IPS DF 4.7 (cell line): ENCODE measurements around the gene KARS1.

Experiments
- DNase-seq: peaks from one replicate; pipeline ENCODE4 v3.0.0-alpha.2; 2013; ENCODE audit warnings: low spot score; ENCODE audit errors: extremely low read depth

KARS1 gene

DNA sequence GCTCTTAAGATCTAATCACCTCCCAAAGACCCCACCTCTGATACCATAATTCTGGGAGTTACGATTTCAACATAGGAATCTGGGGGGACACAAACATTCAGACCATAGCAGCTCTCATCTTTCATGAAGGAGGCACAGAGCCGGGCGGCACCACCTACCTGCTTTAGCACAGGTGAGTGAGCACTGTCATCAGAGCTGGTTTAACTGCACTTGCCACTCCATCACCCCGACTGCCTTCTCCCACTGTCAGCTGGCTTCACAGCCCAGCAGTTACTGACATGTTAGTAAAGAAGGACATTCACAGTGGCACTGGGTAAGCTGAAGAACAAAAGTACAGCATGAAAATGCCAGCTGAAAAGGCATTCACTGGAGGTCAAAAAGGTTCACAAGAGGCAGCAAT is 58.7 kb downstream of the KARS1 start:
- no peak for DNase-seq

DNA sequence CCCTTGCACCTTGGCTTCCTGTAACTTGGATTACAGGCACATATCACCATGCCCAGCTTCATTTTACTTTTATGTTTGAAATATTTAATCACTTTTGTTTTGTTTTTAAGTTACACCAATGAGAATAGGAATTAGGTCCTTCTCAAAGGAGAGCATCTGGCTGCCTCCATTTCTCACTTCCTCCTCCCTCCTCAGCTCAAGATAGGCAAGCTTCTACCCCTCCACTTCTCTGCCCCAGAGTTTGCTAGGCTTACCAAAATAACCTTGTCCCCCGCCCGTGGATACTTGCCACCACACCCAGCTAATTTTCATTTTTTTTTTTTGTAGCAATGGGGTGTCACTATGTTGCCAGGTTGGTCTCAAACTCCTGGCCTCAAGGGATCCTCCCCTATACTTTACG is 63.4 kb downstream of the KARS1 start:
- no peak for DNase-seq

DNA sequence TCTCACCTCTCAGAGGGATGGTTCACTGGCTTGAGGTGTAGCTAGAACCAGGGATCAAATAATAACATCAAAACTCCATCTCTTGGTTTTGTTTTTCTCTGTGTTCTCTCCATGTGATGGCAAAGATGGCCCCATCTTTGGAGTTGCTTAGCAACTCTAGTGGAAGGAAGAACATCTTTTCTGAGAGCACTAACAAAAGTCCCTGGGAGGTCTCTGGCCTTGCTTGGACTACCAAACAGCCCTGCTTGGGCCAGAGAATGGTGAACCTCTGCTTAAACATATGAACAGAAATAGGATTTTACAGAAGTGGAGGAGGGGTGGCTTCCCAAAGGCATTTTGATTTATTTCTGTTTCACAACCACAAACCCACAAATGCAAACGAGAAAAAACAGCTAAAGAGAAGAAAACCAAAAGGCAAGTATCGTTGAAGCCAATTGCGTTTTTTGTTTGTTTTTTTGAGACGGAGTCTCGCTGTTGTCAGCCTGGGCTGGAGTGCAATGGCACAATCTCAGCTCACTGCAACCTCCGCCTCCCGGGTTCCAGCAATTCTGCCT is 68.1 kb downstream of the KARS1 start:
- DNase-seq, result no peak

DNA sequence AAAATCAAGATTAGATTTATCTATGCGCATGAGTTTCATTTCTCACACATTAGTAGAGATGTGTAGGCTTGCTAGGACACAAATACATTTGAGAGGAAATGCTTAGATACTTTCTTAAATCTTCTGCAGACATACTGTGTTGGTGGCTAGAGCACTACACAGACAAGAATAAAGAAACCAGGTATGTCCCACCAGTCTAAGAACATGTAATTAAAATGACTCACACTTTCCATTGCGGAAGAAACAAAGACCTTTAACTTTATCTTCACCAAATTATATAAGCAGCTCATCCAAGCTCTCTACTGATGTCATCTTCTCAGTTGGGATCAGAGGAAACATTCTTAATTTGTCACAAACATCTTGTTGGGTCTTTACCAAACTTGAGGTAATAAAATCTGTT is 68.7 kb downstream of the KARS1 start:
- DNase-seq, result no peak

DNA sequence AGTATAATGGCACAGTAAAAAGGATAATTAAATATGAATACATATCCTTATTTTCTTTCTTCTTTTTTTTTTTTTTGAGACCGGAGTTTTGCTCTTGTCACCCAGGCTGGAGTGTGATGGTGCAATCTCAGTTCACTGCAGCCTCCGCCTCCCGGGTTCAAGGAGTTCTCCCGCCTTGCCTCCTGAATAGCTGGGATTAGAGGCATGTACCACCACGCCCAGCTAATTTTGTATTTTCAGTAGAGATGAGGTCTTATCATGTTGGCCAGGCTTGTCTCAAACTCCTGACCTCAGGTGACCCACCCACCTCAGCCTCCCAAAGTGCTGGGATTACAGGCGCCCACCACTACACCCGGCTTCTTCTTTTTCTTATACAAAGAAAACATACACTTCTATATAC is 69.3 kb downstream of the KARS1 start:
- DNase-seq, result no peak
